Breast epithelium (tissue), 3 donors: ENCODE results near the gene FASN.

Experiments used
- CTCF ChIP-seq, 3 donors: fragments of 450-650 bp; IDR thresholded peaks; one replicate each; pipeline ENCODE4 v1.5.1; 2016 to 2017; ENCODE audit warnings: antibody characterized with exemption in 3 of 3, mild to moderate bottlenecking in 3 of 3, moderate library complexity in 3 of 3
- POLR2A ChIP-seq: fragments of 450-650 bp; IDR thresholded peaks from one replicate; pipeline ENCODE4 v1.6.1; 2016; ENCODE audit warnings: antibody characterized with exemption, mild to moderate bottlenecking, moderate library complexity
- POLR2AphosphoS5 ChIP-seq, 3 donors: sonication (generic); formaldehyde crosslinking; IDR thresholded peaks; one replicate each; pipeline ENCODE4 v1.6.1; 2017; ENCODE audit warnings: antibody characterized with exemption in 3 of 3

GRCh38 chr17:82072827-82073226 is 25.2 kb downstream of the FASN start:
- TF ChIP-seq POLR2AphosphoS5 (IDR thresholded peaks at IDR 0.05) (no peak), POLR2A (no peak), CTCF (IDR thresholded peaks at IDR 0.05) (no peak)
